DMS53 treated with DMSO at 0.1 percent for 48 hours (cell line): Measurements from ENCODE around the gene CCDC136.

Experiments
- DNase-seq: peaks from one replicate; lab custom pipeline; 2025; ENCODE audit not compliant: unreplicated experiment; lab: John Stamatoyannopoulos, UW

Gene CCDC136

GRCh38 chr7:128804484-128804883 lies 12.7 kb downstream of the CCDC136 start:
- no peak for DNase-seq

GRCh38 chr7:128805225-128805624 lies 13.5 kb downstream of the CCDC136 start:
- DNase-seq: no peak

GRCh38 chr7:128807191-128807590 lies 15.4 kb downstream of the CCDC136 start:
- no peak for DNase-seq

GRCh38 chr7:128809363-128809762 lies 17.6 kb downstream of the CCDC136 start:
- no peak for DNase-seq

GRCh38 chr7:128810473-128810872 lies 18.7 kb downstream of the CCDC136 start:
- DNase-seq: no peak

GRCh38 chr7:128810997-128811396 lies 19.2 kb downstream of the CCDC136 start:
- DNase-seq: no peak

GRCh38 chr7:128811631-128812430 lies 20.1 kb downstream of the CCDC136 start:
- no peak for DNase-seq

GRCh38 chr7:128812514-128813168 lies 20.9 kb downstream of the CCDC136 start:
- DNase-seq: no peak

- DNase-seq: no peak
Measured at GRCh38 chr7:128814499-128814898, 22.7 kb downstream of the CCDC136 start.

- no peak for DNase-seq
Measured at GRCh38 chr7:128815289-128815942, 23.6 kb downstream of the CCDC136 start.

- no peak for DNase-seq
Measured at GRCh38 chr7:128818694-128819093, 26.9 kb downstream of the CCDC136 start.

GRCh38 chr7:128821724-128822123 lies 30.0 kb downstream of the CCDC136 start:
- no peak for DNase-seq

GRCh38 chr7:128826512-128826911 lies 34.7 kb downstream of the CCDC136 start:
- DNase-seq: no peak

GRCh38 chr7:128826916-128827247 lies 35.1 kb downstream of the CCDC136 start:
- DNase-seq: no peak

GRCh38 chr7:128827248-128827958 lies 35.6 kb downstream of the CCDC136 start:
- no peak for DNase-seq

- DNase-seq: no peak
Measured at GRCh38 chr7:128827971-128828711, 36.4 kb downstream of the CCDC136 start.

GRCh38 chr7:128829391-128830166 lies 37.8 kb downstream of the CCDC136 start:
- DNase-seq: peak; percentile 13

- peak; percentile 30 for DNase-seq
Measured at GRCh38 chr7:128830231-128831177, 38.7 kb downstream of the CCDC136 start, which contains the start of gene FLNC. Gene FLNC (plus strand): TSS chr7:128830406. CDS start chr7:128830638, 232 bp downstream.
